Measurements from ENCODE around the gene SLIT3.

- TF ChIP-seq CTCF (IDR thresholded peaks at IDR 0.05) (no peak), POLR2A (IDR thresholded peaks at IDR 0.05) (no peak)
Observed at GRCh38 chr5:168979135-168979534, 321.8 kb downstream of the SLIT3 start.

Measured in right lobe of liver (tissue), 4 donors.